HAP-1 (cell line): ENCODE measurements around the gene ZNF689.

Experiments used
- DNase-seq, 2 experiments: peaks; one replicate each; pipeline ENCODE4 v3.0.0-alpha.2; 2016 to 2020; ENCODE audit warnings: low spot score in 2 of 2
- H3K27me3 ChIP-seq: fragments of 250-450 bp; sonication (Bioruptor Pico); 2 replicates; pipeline ENCODE4 v1.5.1; 2020; ENCODE audit warnings: low read depth, mild to moderate bottlenecking, moderate library complexity
- H3K36me3 ChIP-seq: fragments of 250-450 bp; sonication (Bioruptor Pico); replicated peaks from 2 replicates; pipeline ENCODE4 v1.5.1; 2020; ENCODE audit warnings: mild to moderate bottlenecking
- H3K4me1 ChIP-seq: fragments of 250-450 bp; sonication (Bioruptor Pico); 2 replicates; pipeline ENCODE4 v1.5.1; 2020; ENCODE audit warnings: mild to moderate bottlenecking
- H3K4me3 ChIP-seq: fragments of 250-450 bp; sonication (Bioruptor Pico); 2 replicates; pipeline ENCODE4 v1.5.1; 2020; ENCODE audit warnings: mild to moderate bottlenecking, moderate library complexity
- H3K9me3 ChIP-seq: fragments of 250-450 bp; sonication (Bioruptor Pico); 2 replicates; pipeline ENCODE4 v1.5.1; 2020; ENCODE audit warnings: mild to moderate bottlenecking, moderate library complexity
- in situ Hi-C: fragments of 300-500 bp; cut with MboI; formaldehyde crosslinking; loops from 3 replicates; pipeline ENCODE4 v1.14.3; 2020; ENCODE audit warnings: low sequenced_read_pairs, inconsistent platforms, mixed read lengths

ZNF689 gene

GRCh38 chr16:30609926-30610839 lies at the start of gene ZNF689:
TSS of gene ZNF689 (minus strand) at chr16:30610389. CDS start at chr16:30610041, 348 bp downstream.
- DNase-seq = peak; percentile 94 to 96
- Histone ChIP-seq H3K4me3 (peak within 1 kb of the TSS; percentile 91), H3K4me1 (peaks cover 7% of the 10 kb centered on the region), H3K36me3 (peaks cover 31% of the 10 kb centered on the region), H3K27me3 (no peaks in the 10 kb centered on the region), H3K9me3 (no peaks in the 10 kb centered on the region)
- in situ Hi-C loops = no loop called here

GRCh38 chr16:30658731-30659506 lies 48.7 kb upstream of the ZNF689 start:
- in situ Hi-C loops = no loop called here
- H3K27me3 ChIP-seq = no peaks in the 10 kb centered on the region
- H3K9me3 ChIP-seq = no peaks in the 10 kb centered on the region
- DNase-seq = peak; percentile 58 to 94
- H3K4me1 ChIP-seq = peaks cover 13% of the 10 kb centered on the region
- H3K36me3 ChIP-seq = peaks cover 54% of the 10 kb centered on the region
- peak overlapping the region; percentile 95 for H3K4me3 ChIP-seq

- DNase-seq = peak; percentile 99 to 100
- in situ Hi-C loops = no loop called here
- H3K9me3 ChIP-seq = no peaks in the 10 kb centered on the region
- peaks cover 13% of the 10 kb centered on the region for H3K4me1 ChIP-seq
- H3K4me3 ChIP-seq = peak within 1 kb of the TSS; percentile 95
- no peaks in the 10 kb centered on the region for H3K27me3 ChIP-seq
- H3K36me3 ChIP-seq = peaks cover 54% of the 10 kb centered on the region
Measured at GRCh38 chr16:30657866-30658730, 47.9 kb upstream of the ZNF689 start, which contains the start of gene FBRS. TSS of gene FBRS (plus strand) at chr16:30658431. CDS start at chr16:30659519, 1,088 bp downstream.

- peak overlapping the region; percentile 35 for H3K4me3 ChIP-seq
- no peaks in the 10 kb centered on the region for H3K9me3 ChIP-seq
- H3K36me3 ChIP-seq = peaks cover 54% of the 10 kb centered on the region
- no peaks in the 10 kb centered on the region for H3K27me3 ChIP-seq
- in situ Hi-C loops = no loop called here
- H3K4me1 ChIP-seq = peaks cover 13% of the 10 kb centered on the region
- peak in 1 of 2 experiments; percentile 23 for DNase-seq
Measured at GRCh38 chr16:30656974-30657865, 47.0 kb upstream of the ZNF689 start.

- Histone ChIP-seq H3K4me1 (peaks cover 13% of the 10 kb centered on the region), H3K36me3 (peaks cover 47% of the 10 kb centered on the region), H3K9me3 (no peaks in the 10 kb centered on the region), H3K4me3 (no peak overlapping the region), H3K27me3 (no peaks in the 10 kb centered on the region)
- in situ Hi-C loops = no loop called here
- DNase-seq = no peak
Measured at GRCh38 chr16:30656388-30656787, 46.2 kb upstream of the ZNF689 start.

GRCh38 chr16:30655815-30656347 lies 45.7 kb upstream of the ZNF689 start:
- Histone ChIP-seq H3K4me3 (no peak overlapping the region), H3K27me3 (no peaks in the 10 kb centered on the region), H3K36me3 (peaks cover 47% of the 10 kb centered on the region), H3K9me3 (no peaks in the 10 kb centered on the region), H3K4me1 (peaks cover 12% of the 10 kb centered on the region)
- in situ Hi-C loops = no loop called here
- no peak for DNase-seq

- H3K9me3 ChIP-seq = no peaks in the 10 kb centered on the region
- DNase-seq = no peak
- in situ Hi-C loops = no loop called here
- H3K4me1 ChIP-seq = peaks cover 8% of the 10 kb centered on the region
- H3K27me3 ChIP-seq = no peaks in the 10 kb centered on the region
- H3K4me3 ChIP-seq = no peak overlapping the region
- peaks cover 47% of the 10 kb centered on the region for H3K36me3 ChIP-seq
Measured at GRCh38 chr16:30654856-30655255, 44.7 kb upstream of the ZNF689 start.

- Histone ChIP-seq H3K4me1 (peaks cover 8% of the 10 kb centered on the region), H3K4me3 (no peak overlapping the region), H3K36me3 (peaks cover 47% of the 10 kb centered on the region), H3K27me3 (no peaks in the 10 kb centered on the region), H3K9me3 (no peaks in the 10 kb centered on the region)
- in situ Hi-C loops = no loop called here
- DNase-seq = no peak
Measured at GRCh38 chr16:30652718-30653117, 42.5 kb upstream of the ZNF689 start.

- Histone ChIP-seq H3K4me1 (peaks cover 4% of the 10 kb centered on the region), H3K4me3 (peak overlapping the region; percentile 83), H3K36me3 (peaks cover 44% of the 10 kb centered on the region), H3K9me3 (no peaks in the 10 kb centered on the region), H3K27me3 (no peaks in the 10 kb centered on the region)
- in situ Hi-C loops = no loop called here
- DNase-seq = no peak
Measured at GRCh38 chr16:30652005-30652296, 41.8 kb upstream of the ZNF689 start.

GRCh38 chr16:30651124-30652004 lies 41.2 kb upstream of the ZNF689 start:
- peak; percentile 54 to 77 for DNase-seq
- peaks cover 4% of the 10 kb centered on the region for H3K4me1 ChIP-seq
- no peaks in the 10 kb centered on the region for H3K27me3 ChIP-seq
- no peaks in the 10 kb centered on the region for H3K9me3 ChIP-seq
- H3K36me3 ChIP-seq = peaks cover 38% of the 10 kb centered on the region
- in situ Hi-C loops = no loop called here
- peak overlapping the region; percentile 83 for H3K4me3 ChIP-seq

GRCh38 chr16:30650369-30651123 lies 40.4 kb upstream of the ZNF689 start, which contains the start of gene PRR14:
TSS of gene PRR14 (plus strand) at chr16:30650960. CDS start at chr16:30651646, 686 bp downstream.
- Histone ChIP-seq H3K4me1 (peaks cover 4% of the 10 kb centered on the region), H3K36me3 (peaks cover 30% of the 10 kb centered on the region), H3K9me3 (0 out of 2 replicates have a peak, but pooled peaks cover 2% of the 10 kb centered on the region), H3K4me3 (peak within 1 kb of the TSS; percentile 83), H3K27me3 (no peaks in the 10 kb centered on the region)
- in situ Hi-C loops = no loop called here
- DNase-seq = peak; percentile 99
